Urothelium cell line (cell line): ENCODE data around the gene GRM1.
A peak's percentile ranks its signal among the peaks of the same experiment; 100 is the strongest.

Source experiments
- DNase-seq: peaks from one replicate; pipeline ENCODE4 v3.0.0; 2011; ENCODE audit warnings: low spot score, mixed read lengths
- FAIRE-seq: peaks from 2 replicates; lab custom pipeline; 2011; peaks lifted over from hg19 to GRCh38; lab: Jason Lieb, UNC

GRM1 gene

GRCh38 chr6:146311079-146311478, 282.2 kb downstream of the GRM1 start:
- FAIRE-seq: no peak
- DNase-seq: no peak

- DNase-seq: no peak
- FAIRE-seq: no peak
These were observed 283.7 kb downstream of the GRM1 start for GRCh38 chr6:146312608-146313007.

- FAIRE-seq (no peak), DNase-seq (no peak)
These were observed 286.7 kb downstream of the GRM1 start for GRCh38 chr6:146315381-146316174.

- FAIRE-seq: no peak
- no peak for DNase-seq
These were observed 287.3 kb downstream of the GRM1 start for GRCh38 chr6:146316175-146316495.

- DNase-seq (no peak), FAIRE-seq (no peak)
These were observed 302.2 kb downstream of the GRM1 start for GRCh38 chr6:146331013-146331412.

- FAIRE-seq (no peak), DNase-seq (no peak)
These were observed 306.5 kb downstream of the GRM1 start for GRCh38 chr6:146335336-146335735.

- FAIRE-seq: no peak
These were observed 307.3 kb downstream of the GRM1 start for GRCh38 chr6:146336191-146336590.

GRCh38 chr6:146337376-146337775, 308.5 kb downstream of the GRM1 start:
- FAIRE-seq (no peak), DNase-seq (no peak)

More at GRCh38 chr6:146336191-146336590, 307.3 kb downstream of the GRM1 start:
- no peak for DNase-seq

- FAIRE-seq: no peak
- DNase-seq: peak; percentile 22
These were observed 310.9 kb downstream of the GRM1 start for GRCh38 chr6:146339716-146340115.

GRCh38 chr6:146341493-146342230, 312.8 kb downstream of the GRM1 start:
- FAIRE-seq: no peak

GRCh38 chr6:146345598-146345997, 316.7 kb downstream of the GRM1 start:
- FAIRE-seq: no peak
- no peak for DNase-seq

More at GRCh38 chr6:146341493-146342230, 312.8 kb downstream of the GRM1 start:
- DNase-seq: no peak

- FAIRE-seq (no peak), DNase-seq (no peak)
These were observed 318.2 kb downstream of the GRM1 start for GRCh38 chr6:146347090-146347489.

- FAIRE-seq: no peak
- DNase-seq: no peak
These were observed 318.8 kb downstream of the GRM1 start for GRCh38 chr6:146347690-146348089.

GRCh38 chr6:146351018-146351417, 322.2 kb downstream of the GRM1 start:
- DNase-seq (no peak), FAIRE-seq (no peak)

GRCh38 chr6:146352163-146352562, 323.3 kb downstream of the GRM1 start:
- DNase-seq: no peak
- no peak for FAIRE-seq

- DNase-seq: no peak
- no peak for FAIRE-seq
These were observed 325.6 kb downstream of the GRM1 start for GRCh38 chr6:146354451-146354850.

GRCh38 chr6:146355521-146356100, 326.7 kb downstream of the GRM1 start:
- FAIRE-seq (no peak), DNase-seq (no peak)

GRCh38 chr6:146357578-146358430, 328.9 kb downstream of the GRM1 start:
- FAIRE-seq (peak; percentile 61), DNase-seq (peak; percentile 29)

GRCh38 chr6:146358431-146359046, 329.7 kb downstream of the GRM1 start:
- FAIRE-seq (no peak), DNase-seq (peak; percentile 30)

GRCh38 chr6:146359131-146359530, 330.3 kb downstream of the GRM1 start:
- DNase-seq (no peak), FAIRE-seq (no peak)
